Measurements from ENCODE around the gene TMEM120B.

DNA sequence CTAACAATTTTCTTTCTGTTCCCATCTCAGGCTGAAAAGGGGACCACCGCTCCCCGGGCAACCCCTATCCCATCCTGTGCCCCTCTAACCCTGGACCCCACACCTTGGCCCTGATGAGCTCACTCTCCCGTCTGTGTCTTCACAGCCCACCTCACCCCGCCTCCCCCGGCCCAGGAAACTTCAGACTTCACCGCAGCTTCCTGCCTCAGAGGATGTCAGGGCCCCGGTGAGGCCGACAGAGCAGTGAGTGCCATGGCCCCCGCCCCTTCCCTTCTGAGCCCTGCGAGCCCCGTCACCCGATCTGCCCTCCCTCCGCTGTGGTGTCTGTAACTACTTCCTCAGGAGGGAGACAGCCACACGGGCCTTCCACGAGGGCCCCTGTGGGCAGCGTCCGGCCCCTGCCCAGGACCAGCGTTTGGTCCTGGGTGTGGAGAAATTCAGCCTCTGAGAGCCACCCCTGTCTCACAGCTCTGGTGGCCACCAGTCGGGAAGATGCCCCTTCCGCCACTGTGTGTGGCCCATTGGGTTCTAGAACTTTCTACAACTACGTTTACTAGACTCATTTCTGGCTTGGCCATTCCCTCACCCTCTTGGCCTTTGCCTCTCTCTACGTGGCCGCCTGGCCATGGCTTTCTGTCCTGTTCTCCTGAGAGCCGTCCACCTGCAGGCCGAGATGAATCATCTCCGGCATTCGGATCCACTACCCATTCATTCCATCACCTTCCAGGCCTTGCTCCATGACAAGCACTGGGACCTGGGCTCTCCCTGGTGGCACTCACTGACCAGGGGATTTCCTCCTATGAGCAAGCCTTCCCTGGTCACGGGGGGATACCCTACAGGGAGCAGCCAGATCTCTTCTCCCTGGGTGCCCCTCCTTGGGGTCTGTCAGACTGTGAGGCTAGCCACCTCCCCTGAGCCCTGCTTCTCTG, 77.5 kb downstream of the TMEM120B start:
- TF ChIP-seq POU2F2 (IDR thresholded peaks at IDR 0.05; ENCODE audit: low read depth, low read length) (no peak), POLR2A (IDR thresholded peaks at IDR 0.05; ENCODE audit: low read depth, low read length) (no peak; the same call in 1 of the 2 replicates)
